HS-27A (cell line): ENCODE results near the gene SERPINI1.
A peak's percentile ranks its signal among the peaks of the same experiment; 100 is the strongest.
"Not testable (repeated sequence)": the region's sequence is repeated elsewhere in the genome, so short reads cannot be mapped to it uniquely, and the experiment has no call there.

Experiments
- DNase-seq: peaks from one replicate; pipeline ENCODE4 v3.0.0-alpha.2; 2012; ENCODE audit warnings: low read depth, missing footprints

The SERPINI1 gene

DNA sequence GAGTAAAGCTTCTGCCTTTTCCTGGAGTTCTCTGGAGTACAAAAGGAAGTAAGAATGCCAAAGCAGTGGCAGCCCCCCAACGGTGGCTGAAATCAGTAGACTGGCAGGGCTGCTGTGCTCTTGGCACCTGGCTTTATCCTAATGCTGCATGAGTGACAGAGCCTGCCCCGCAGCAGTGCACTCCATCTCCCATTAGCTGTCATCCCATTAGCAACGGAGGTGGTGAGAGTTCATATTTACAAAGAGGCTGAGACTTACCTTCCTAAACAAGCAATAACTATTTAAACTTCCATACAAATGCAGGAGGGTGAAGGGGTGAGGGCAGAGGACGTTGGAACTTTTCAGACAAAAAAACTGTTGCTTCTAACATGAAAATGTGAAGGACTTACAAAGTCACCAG lies 51.9 kb downstream of the SERPINI1 start:
- no peak for DNase-seq

DNA sequence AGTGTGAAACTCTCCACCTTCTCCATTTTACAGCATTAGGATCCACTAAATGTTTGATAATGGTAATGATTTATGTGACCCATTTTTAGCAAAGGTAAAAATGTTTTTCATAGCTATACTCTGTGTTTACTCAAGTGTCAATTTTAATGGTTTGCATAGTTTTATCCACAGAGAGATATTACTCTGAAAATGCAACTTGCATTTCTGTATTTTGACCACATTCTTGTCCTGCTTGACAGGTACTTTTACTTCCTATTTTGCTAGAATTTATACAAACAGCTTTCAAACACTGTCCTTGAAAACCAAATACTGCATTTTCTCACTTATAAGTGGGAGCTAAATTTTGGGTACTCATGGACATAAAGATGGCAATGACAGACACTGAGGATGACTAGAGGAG lies 62.9 kb downstream of the SERPINI1 start:
- no peak for DNase-seq

DNA sequence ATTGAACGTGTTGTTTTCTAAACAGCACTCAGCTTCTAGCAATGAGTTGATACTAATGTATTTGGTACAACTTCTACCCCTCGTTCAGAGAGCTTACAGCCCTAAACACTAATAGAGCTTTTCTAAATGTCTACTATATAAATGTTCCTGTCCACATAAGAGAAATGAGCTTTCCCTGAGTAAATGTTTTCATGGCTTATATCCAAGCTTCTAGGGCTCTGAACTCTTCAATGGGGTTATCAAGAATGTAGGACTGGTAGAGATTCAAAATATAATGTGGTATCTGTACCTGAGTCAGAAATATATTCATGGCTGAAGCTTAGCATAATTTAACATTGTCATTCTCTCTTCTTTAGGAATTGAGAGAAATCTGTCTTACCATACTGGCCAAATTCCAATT lies 73.4 kb downstream of the SERPINI1 start:
- no peak for DNase-seq

DNA sequence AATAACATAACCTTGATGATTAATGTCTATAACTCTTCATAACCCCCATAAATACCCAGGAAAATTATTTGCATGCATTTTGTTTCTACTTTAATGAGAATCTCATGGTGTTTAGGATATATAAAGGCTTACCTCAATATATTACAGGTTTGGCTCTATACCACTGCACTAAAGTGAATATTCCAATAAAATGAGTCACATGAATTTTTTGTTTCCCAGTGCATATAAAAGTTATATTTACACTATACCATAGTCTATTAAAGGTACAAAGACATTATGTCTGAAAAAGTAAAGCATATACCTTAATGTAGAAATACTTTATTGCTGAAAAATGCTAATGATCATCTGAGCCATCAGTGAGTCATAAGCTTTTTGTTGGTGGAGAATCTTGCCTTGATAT lies 74.7 kb downstream of the SERPINI1 start:
- no peak for DNase-seq

DNA sequence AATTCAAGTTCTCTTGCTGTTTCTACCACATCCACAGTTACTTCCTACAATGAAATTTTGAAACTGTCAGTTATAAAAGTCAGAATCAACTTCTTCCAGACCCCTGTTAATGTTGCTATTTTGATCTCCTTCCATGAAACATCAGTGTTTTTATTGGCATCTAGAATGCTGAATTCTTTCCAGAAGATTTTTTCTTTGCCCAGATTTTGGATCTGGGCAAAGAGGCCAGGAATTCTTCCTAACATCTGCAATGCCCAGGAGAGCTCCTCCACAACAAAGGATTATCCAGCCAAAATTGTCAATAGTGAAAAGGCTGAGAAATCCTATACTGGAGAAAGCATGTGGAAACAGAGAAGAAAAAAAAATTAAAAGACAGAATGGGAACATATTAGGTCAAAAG lies 75.5 kb downstream of the SERPINI1 start:
- DNase-seq, result no peak

DNA sequence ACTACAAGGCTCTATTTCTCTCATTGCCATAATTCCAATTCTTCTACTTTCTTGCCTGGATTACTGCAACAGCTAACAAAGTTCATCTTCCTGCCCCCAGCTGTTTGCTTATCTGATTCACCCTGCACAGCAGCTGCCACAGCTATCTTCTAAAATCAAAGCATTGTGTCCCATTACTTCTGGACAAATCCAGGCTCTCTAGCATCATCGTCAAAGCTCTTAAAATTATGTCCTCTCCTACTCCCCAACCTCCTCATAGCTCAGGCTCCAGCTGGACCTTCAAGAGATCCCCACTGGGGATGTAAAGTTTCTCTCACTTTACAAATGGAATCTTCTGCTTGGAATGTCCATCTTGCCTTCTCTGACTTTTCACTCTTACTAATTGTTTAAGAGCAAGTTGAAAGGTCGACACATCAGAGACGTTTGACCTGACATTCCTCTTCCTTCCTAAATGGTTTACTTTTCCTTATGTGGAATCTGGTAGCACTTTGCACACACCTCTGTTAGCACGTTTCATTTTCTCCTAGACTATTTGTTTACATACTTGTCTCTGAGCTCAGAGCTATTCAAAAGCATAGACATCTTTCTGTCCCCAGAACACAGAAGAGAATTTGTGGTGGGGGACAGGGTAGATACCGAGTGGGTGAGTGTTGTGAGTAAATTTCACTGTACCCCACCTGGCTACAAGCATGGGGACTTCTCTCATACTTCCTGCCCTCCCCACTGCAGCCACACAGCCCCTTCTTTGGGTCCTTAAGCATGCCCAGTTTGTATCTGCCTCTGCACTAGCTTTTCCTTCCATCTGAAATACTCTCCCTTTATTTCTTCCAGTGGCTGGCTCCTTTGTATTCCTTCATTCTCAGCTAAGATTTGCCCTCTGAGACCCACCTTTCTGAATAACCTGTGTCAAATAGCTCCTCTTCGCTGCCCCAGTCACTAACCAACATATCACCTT lies 77.9 kb downstream of the SERPINI1 start:
- no peak for DNase-seq

DNA sequence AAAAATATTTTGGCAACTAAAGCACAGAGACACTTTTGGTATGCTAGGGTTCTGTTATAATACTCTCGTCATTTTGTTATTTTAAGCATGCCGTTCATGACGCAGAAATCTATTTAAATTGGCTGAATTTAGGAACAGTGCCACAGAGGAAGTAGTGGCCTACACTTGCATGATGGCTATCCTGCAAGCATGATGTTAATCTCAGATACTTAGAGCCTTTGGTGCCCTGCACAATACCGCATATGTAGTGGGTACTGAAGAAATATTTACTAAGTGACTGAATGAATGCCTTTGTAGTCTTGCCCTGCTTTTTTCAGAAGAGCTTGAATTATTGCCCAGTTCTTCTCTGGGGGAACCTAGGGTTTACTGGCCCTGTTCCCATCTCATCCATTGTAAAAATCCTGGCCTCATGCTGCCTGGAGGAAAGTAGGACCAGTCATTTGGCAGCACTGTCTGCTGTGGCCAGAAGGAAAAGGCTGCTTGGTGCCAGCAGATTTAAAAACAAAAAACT lies 79.0 kb downstream of the SERPINI1 start:
- peak; percentile 79 for DNase-seq

DNA sequence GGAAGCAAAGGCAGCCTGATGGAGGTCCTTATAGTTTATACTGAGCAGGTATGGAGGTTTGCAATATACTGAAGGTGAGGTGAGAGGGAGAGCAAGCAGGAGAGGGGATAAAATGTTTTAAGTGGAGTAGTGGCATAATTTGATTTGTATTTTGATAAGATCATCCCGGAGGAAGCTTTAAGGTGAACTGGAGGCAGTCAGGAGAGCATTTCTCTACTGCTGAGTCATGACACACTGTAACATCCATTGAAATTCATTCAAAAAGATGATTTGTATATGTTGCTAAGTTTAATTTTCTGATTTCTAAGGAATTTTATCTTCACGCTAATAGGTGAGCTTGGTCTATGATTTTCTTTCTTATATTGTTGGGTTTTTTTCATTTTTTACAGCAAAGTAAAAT lies 81.4 kb downstream of the SERPINI1 start:
- no peak for DNase-seq

DNA sequence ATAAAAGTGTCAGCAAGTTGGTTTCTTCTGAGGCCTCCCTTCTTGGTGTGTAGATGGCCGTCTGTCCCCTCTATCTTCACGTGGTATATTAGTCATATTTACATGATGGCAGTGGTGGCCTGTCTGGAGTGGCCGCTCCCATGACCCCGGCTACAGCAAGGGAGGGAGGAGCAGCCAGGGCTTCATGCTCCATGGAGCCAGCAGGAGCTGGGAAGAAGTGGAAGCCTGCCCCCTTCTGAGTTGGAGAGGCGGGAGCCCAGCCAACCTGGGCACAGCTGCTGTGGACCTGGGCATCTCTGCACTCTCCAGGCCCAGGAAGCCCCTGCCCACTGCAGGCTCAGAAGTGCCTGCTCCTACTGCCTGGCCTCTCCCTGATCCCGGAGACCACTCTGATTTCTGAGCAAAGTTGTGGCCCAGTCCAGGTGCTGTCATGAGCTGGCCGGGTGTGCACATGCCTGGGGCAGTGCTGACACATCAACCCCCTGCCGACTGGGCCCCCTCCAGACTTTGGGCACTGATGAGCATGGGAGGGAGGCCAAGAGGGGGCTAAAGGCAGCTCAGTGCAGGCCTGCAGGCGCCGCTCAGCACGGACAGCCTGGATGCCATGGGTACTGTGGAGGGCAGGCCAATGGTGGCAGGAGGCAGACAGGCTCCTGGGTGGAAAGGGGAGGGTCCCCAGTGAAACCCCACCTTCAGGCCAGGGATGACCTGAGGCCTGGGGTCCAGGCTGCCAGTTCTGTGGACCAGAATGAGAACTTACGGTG lies 84.8 kb downstream of the SERPINI1 start:
- no peak for DNase-seq

DNA sequence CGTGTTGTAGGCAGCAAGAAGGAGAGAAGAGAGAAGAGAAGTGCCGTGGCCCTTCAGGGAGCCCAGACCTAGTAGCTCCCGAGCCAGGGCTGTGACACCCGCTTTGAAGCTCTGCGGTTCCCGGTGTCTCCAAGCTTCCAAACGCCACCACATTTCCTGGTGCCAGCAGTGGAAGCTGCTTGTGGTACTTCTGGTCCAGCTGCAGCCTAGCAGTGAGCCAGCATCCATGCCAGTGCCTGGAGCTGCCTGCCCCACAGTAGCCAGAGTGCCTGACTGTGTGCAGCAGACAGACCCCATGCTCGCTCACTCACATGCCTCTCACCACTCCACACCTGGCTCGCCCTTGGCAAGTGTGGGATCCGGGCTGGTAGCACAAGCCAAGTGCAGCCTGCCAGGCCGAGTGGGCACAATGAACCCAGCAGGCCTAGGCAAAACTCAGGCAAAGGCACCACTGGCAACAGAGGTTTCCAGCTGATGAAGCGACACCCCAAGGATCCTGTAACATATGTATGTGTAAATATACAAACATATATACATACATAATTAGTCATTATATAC lies 85.8 kb downstream of the SERPINI1 start:
- DNase-seq, result no peak

DNA sequence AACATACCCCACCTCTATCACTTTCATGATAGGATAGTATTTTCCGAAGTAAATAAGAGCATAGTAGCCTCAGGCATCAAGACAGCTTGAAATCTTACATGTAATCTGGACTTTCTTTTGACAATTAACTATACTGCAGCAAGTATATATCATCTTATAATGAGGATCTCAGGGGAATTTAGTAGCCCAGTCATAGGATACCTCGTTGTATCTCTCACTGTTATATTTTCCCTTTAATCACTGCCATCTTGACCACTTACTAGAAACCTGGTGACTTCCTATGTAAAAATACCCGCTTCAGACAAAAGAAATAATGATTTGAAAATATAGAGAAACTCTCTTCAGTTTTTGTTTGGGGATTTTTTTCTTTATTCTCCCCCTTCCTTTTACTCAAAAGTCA lies 88.2 kb downstream of the SERPINI1 start:
- DNase-seq, result no peak

DNA sequence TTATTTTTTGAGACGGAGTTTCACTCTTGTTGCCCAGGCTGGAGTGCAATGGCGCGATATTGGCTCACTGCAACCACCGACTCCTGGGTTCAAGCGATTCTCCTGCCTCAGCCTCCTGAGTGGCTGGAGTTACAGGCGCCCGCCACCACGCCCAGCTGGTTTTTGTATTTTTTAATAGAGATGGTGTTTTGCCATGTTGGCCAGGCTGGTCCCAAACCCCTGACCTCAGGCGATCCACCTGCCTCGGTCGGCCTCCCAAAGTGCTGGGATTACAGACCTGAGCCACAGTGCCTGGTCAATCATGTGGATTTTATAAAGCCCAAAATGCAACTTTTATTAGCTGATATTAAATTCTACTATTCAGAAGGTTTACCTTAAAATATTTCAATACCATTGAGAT lies 92.1 kb downstream of the SERPINI1 start:
- DNase-seq, result not testable (repeated sequence)

DNA sequence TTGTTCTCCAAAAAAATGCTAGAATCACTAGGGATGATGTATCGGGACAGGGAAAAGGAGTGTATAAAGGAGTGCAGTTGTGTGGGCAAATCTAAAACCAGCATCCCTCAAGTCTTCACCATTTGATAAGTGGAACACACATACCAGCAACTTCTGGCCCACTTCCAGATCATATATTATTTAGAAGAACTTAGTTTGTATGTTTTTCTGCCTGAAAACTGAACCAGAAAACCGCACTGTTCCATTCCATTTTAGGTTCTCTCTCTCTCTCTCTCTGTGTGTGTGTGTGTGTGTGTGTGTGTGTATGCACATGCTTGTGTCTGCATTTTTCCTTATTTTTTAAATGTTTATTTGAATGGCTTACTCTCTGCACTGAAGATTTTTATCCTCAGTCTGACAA lies 93.5 kb downstream of the SERPINI1 start:
- no peak for DNase-seq

DNA sequence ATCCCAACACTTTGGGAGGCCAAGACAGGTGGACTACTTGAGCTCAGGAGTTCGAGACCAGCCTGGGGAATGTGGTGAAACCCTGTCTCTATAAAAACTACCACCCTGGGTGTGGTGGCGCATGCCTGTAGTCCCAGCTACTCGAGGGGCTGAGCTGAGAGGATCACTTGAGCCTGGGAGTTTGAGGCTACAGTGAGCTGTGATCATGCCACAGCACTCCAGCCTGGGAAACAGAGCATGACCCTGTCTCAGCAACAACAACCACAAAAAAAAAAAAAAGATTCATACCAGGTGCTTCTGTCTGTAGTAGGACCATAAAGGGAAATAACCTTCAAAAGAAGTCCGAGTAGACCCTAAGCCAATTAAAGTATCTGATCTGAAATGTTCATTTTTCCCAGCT lies 94.5 kb downstream of the SERPINI1 start:
- DNase-seq, result no peak

DNA sequence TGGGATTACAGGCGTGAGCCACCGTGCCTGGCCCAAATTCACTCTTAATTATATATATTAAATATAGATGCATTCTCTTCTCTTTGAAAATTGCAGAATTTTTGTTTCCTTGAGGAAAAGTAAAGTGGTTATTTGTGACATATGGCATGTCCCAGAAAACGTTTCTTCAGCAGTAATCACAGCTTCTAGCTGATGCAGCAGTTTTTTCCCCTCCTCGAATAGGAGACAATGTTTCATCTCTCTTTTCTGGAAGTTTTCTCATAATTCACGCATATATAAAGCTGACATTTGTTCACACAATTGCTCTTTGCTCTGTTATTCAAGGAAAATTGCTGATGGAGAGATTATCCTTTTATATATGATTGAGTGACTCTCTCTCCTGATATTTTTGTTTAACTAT lies 99.8 kb downstream of the SERPINI1 start:
- no peak for DNase-seq

DNA sequence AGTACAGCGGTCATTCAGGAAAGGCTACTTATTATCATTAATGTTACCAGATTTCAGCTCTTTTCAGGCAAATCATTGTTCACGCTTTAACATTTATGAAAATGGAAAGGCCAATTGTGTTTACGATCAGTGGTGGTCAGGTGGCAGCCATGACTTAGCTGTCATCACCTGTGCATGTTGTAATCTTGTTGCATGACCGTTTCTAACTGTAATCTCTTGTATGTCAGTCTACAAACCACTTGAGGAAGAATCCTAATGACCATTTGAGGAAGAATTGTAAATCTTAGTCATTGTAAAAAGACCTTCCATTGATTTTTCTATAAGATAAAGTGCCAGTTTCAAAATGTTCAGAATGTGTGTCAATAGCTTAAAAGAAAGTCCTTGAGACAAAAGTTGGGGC lies 100.4 kb downstream of the SERPINI1 start:
- DNase-seq, result no peak

DNA sequence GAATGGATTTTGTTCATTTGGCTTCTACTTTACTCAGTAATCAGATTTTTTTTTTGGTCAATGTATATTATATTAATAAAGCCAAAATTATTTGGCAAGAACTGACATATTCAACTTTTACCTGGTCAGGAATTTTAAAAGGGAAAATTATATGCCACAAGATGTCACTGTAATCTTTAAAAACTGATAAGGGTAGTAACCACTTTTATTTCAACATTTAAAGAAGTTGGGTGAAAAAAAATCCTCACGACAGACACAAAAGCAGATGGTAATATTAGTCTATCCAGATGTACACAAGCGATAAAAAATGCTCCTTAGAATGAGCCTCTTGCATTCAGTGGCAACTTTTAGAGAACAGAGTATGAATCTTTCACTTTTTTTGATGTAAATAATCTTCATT lies 101.9 kb downstream of the SERPINI1 start:
- DNase-seq, result no peak

DNA sequence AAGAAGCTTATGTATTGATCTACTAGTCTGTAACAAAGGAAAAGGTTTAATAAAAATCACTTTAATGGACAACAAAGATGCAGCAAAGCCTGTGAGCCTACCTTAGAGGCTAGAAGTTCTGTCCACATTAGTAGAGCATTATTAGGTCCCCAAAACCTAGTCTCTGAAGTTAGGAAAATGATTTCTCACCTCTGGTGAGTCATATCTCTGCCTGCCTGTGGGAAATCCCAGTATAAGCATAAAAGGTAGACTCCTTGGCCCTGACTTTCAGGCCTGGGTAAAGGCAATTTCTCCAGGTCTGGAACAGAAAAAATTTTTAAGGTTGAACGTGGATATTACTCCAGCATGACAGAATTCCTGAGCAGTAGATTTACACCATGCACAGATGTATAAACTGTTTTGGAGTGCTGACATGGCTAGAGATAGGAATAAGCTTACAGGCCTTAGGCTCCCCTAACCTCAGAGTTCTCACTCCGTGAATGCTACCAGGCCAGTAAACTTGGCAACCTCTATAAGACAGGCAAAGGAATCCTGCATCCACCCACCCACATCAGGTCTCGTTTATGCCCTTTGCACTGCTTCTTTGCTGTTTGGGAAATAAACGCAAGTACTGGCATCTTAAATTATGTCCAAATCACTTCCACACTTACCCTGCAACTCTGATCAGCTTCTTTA lies 104.1 kb downstream of the SERPINI1 start:
- no peak for DNase-seq

DNA sequence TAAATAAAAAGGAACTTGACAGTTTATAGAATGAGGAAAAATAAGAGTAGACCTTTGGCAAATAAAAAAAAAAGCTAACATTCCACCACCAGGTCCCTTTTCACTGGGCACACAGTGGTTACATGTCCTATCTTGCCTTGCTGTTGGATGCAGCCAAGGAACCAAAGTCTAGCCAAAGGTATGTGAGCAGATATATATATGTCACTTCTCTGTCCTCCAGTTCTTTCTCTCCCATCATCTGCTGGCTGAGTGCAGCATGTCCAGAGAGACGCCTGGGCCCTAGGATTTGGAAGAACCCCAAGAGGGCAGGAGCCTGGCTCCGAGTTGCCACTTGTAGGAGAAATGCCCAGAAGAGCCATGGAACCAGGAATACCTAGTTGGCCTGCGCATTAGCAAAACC lies 104.7 kb downstream of the SERPINI1 start:
- DNase-seq, result no peak

DNA sequence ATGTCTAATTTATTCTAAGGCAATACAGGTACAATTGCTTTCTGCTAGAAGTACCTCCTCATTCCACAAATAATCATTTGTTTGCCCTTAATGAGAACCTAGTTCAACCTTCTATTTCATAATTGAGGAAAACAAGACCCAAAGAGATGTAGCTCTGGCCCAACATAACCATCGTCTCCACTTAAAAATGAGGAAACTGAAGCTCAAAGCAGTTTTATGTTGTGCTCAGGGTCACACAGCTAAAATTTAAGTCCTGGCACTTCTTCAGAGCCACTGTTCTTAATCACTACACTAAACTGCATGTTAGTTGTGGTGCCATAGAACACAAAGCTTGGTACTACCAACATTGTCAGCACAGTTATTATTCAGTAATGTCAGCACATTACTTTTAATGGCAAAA lies 108.0 kb downstream of the SERPINI1 start:
- DNase-seq, result no peak

DNA sequence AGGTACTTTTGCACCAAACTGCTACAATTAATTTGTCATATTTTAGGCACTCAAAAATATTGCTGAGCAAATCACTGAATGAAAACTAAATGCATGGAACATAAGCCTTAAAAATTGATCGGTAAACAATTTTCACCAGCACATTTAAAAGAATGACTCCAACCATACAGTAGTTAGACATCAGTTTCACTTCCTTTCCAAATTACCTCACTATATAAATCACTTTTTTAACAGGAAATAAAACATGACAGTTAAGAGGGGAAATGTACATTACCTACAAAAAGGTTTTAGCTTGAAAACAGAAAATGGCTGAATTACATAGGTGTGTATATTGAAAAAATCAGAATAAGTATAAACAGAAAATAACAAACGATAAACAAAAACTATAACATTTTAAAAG lies 108.4 kb downstream of the SERPINI1 start:
- DNase-seq, result no peak

DNA sequence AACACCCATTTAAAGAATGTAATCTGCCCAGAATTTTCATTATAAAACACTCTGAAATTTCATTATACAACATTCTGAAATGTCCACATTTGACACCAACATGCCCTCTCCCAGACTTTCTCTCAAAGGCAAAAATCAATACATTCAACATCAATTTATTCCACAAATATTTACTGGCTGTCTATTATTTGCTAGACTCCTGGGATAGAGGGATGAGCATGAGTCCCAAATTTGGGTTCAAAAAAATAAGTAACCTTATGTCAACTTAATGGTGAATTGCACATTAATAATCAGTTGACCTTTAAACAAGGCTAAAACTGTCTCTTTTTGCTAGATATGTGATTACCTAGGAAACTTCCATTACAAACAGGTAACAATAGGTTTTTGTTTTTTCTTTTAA lies 109.0 kb downstream of the SERPINI1 start:
- no peak for DNase-seq
